AG09309 (cell line): ENCODE results near the gene DNAH9.
"Not testable (repeated sequence)": the region's sequence is repeated elsewhere in the genome, so short reads cannot be mapped to it uniquely, and the experiment has no call there.

Experiments used
- DNase-seq: peaks from one replicate; pipeline ENCODE4 v3.0.0-alpha.2; 2010; ENCODE audit warnings: low read depth
- H3K4me3 ChIP-seq: 2 replicates; pipeline ENCODE4 v1.5.1; 2011; ENCODE audit warnings: mild to moderate bottlenecking, low read depth, low read length, moderate library complexity; ENCODE audit not compliant: control insufficient read depth
- CTCF ChIP-seq: IDR thresholded peaks from 2 replicates; pipeline ENCODE4 v1.5.1; 2011; ENCODE audit warnings: mild to moderate bottlenecking, low read depth, low read length, inconsistent platforms; ENCODE audit not compliant: insufficient read depth, control insufficient read depth; ENCODE audit errors: missing control alignments

Gene DNAH9

GRCh38 chr17:11953924-11954323 is 355.7 kb downstream of the DNAH9 start:
- TF ChIP-seq CTCF, result no peak
- H3K4me3 ChIP-seq, result no peak overlapping the region
- no peak for DNase-seq

GRCh38 chr17:11954936-11955335 is 356.7 kb downstream of the DNAH9 start:
- no peak overlapping the region for H3K4me3 ChIP-seq
- no peak for TF ChIP-seq CTCF
- DNase-seq, result no peak

- no peak for DNase-seq
- no peak overlapping the region for H3K4me3 ChIP-seq
- no peak for TF ChIP-seq CTCF
Observed at GRCh38 chr17:11969565-11969964, 371.3 kb downstream of the DNAH9 start.

GRCh38 chr17:11972741-11973140 is 374.5 kb downstream of the DNAH9 start:
- H3K4me3 ChIP-seq, DNase-seq: not testable (repeated sequence)

GRCh38 chr17:11979795-11980194 is 381.5 kb downstream of the DNAH9 start:
- TF ChIP-seq CTCF, result no peak
- DNase-seq, result no peak
- H3K4me3 ChIP-seq, result no peak overlapping the region

- TF ChIP-seq CTCF, result peak; percentile 24
- H3K4me3 ChIP-seq, result no peak overlapping the region
- no peak for DNase-seq
Observed at GRCh38 chr17:11980813-11981212, 382.5 kb downstream of the DNAH9 start.

GRCh38 chr17:11981862-11982261 is 383.6 kb downstream of the DNAH9 start:
- no peak for DNase-seq
- H3K4me3 ChIP-seq, result no peak overlapping the region
- TF ChIP-seq CTCF, result no peak
